ENCODE results near the gene ZFYVE27. TPM values are rescaled to one million over a fixed set of nuclear protein-coding genes. Genes with fewer than 3 reads are reported as not detected.

Gene ZFYVE27
- total RNA-seq, 4 donors from 2014 or later: 25.8 to 60.5 (median 39.6) TPM

GRCh38 chr10:97763411-97763810, 26.5 kb downstream of the ZFYVE27 start:
- peaks cover 4% of the 10 kb centered on the region for H3K4me1 ChIP-seq
- H3K27ac ChIP-seq: no peak overlapping the region
- 80% methylated on average over 2 of the region's 2 CpGs for WGBS
- H3K4me3 ChIP-seq: no peak overlapping the region
- DNase-seq (ENCODE audit: low spot score in 2 of 2): no peak
- peaks cover 37% of the 10 kb centered on the region for H3K36me3 ChIP-seq
- TF ChIP-seq POLR2A (IDR thresholded peaks at IDR 0.05): no peak
- no peak for TF ChIP-seq EP300 (IDR thresholded peaks at IDR 0.05)
- TF ChIP-seq POLR2AphosphoS5 (IDR thresholded peaks at IDR 0.05): no peak
- TF ChIP-seq CTCF (IDR thresholded peaks at IDR 0.05): no peak
- H3K9me3 ChIP-seq: no peaks in the 10 kb centered on the region
- H3K27me3 ChIP-seq: peaks cover 2% of the 10 kb centered on the region

- TF ChIP-seq POLR2AphosphoS5 (IDR thresholded peaks at IDR 0.05) (no peak), EP300 (IDR thresholded peaks at IDR 0.05) (no peak), CTCF (IDR thresholded peaks at IDR 0.05) (no peak), POLR2A (IDR thresholded peaks at IDR 0.05) (no peak)
- H3K27ac ChIP-seq: no peak overlapping the region
- H3K36me3 ChIP-seq: peaks cover 32% of the 10 kb centered on the region
- H3K4me3 ChIP-seq: no peak overlapping the region
- DNase-seq (ENCODE audit: low spot score in 2 of 2): no peak
- 92% methylated on average over 3 of the region's 3 CpGs for WGBS
- peaks cover 5% of the 10 kb centered on the region for H3K27me3 ChIP-seq
- H3K9me3 ChIP-seq: no peaks in the 10 kb centered on the region
- peaks cover 4% of the 10 kb centered on the region for H3K4me1 ChIP-seq
Observed at GRCh38 chr10:97763947-97764346, 27.0 kb downstream of the ZFYVE27 start.

- WGBS: 81% methylated on average over 7 of the region's 7 CpGs
- Histone ChIP-seq H3K9me3 (no peaks in the 10 kb centered on the region), H3K4me1 (peaks cover 4% of the 10 kb centered on the region), H3K27me3 (peaks cover 10% of the 10 kb centered on the region), H3K4me3 (no peak overlapping the region), H3K36me3 (peaks cover 26% of the 10 kb centered on the region), H3K27ac (no peak overlapping the region)
- DNase-seq (ENCODE audit: low spot score in 2 of 2): no peak
- TF ChIP-seq POLR2AphosphoS5 (IDR thresholded peaks at IDR 0.05): no peak
- TF ChIP-seq CTCF (IDR thresholded peaks at IDR 0.05): no peak
Observed at GRCh38 chr10:97764519-97764931, 27.6 kb downstream of the ZFYVE27 start.

GRCh38 chr10:97765201-97765600, 28.3 kb downstream of the ZFYVE27 start:
- H3K4me3 ChIP-seq: no peak overlapping the region
- DNase-seq (ENCODE audit: low spot score in 2 of 2): no peak

More at GRCh38 chr10:97765201-97765600, 28.3 kb downstream of the ZFYVE27 start:
- Histone ChIP-seq H3K4me1 (no peaks in the 10 kb centered on the region), H3K27ac (no peak overlapping the region), H3K36me3 (peaks cover 19% of the 10 kb centered on the region), H3K9me3 (no peaks in the 10 kb centered on the region), H3K27me3 (peaks cover 17% of the 10 kb centered on the region)
- no peak for TF ChIP-seq POLR2AphosphoS5 (IDR thresholded peaks at IDR 0.05)
- TF ChIP-seq CTCF (IDR thresholded peaks at IDR 0.05): no peak
- no peak for TF ChIP-seq POLR2A (IDR thresholded peaks at IDR 0.05)
- no peak for TF ChIP-seq EP300 (IDR thresholded peaks at IDR 0.05)
- 86% methylated on average over 14 of the region's 15 CpGs for WGBS

Measured in suprapubic skin (tissue), 4 donors.